GM19395 (cell line): ENCODE data around the gene TMTC4.
"Not testable (repeated sequence)": the region's sequence is repeated elsewhere in the genome, so short reads cannot be mapped to it uniquely, and the experiment has no call there.

ENCODE experiments used
- ATAC-seq: cut with Tn5 transposase; IDR thresholded peaks from one replicate; pipeline ENCODE4 v1.9.1; 2021; ENCODE audit warnings: mild to moderate bottlenecking, moderate library complexity; ENCODE audit not compliant: unreplicated experiment

TMTC4 gene, protein sequence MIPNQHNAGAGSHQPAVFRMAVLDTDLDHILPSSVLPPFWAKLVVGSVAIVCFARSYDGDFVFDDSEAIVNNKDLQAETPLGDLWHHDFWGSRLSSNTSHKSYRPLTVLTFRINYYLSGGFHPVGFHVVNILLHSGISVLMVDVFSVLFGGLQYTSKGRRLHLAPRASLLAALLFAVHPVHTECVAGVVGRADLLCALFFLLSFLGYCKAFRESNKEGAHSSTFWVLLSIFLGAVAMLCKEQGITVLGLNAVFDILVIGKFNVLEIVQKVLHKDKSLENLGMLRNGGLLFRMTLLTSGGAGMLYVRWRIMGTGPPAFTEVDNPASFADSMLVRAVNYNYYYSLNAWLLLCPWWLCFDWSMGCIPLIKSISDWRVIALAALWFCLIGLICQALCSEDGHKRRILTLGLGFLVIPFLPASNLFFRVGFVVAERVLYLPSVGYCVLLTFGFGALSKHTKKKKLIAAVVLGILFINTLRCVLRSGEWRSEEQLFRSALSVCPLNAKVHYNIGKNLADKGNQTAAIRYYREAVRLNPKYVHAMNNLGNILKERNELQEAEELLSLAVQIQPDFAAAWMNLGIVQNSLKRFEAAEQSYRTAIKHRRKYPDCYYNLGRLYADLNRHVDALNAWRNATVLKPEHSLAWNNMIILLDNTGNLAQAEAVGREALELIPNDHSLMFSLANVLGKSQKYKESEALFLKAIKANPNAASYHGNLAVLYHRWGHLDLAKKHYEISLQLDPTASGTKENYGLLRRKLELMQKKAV

DNA sequence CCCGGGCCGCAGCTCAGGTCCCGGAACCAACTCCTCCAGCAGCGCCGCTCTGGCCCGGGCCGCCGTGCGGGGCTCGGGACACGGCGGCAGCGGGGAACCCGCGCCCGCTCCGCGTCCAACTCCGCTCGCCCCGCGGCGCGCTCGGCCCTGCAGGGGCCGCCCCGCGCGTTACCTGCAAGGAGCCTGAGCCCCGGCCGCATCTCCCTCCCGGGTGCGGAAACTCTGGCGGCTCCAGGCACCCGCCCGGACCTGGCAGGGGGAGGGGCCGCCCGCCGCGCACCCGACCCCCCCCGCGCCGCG is at the start of gene TMTC4:
TMTC4 (minus strand) TSS at position 224 of the 300 bp plus-strand sequence. CDS start 4,433 bp downstream, outside the sequence.
- peak; percentile 47 for ATAC-seq

DNA sequence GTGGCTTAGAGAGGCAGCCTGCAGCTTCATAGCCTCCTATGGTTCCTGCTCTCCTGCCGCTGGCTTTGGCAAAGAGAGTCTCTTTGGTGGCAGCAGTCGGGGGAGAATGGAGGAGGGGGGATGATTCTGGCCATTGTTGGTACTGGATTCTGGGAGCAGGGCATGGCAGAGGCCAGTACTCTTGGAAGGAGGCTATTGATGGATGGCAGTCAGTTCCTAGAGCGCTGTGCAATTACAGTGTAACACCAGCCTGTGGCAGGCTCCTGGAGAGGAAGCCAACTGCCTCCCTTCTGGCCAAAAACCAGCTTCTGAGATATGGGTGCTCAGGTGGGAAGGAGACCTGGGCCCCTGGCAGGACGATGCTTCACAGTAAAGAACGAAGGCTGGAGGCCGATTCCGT is 47.9 kb upstream of the TMTC4 start:
- ATAC-seq = no peak

DNA sequence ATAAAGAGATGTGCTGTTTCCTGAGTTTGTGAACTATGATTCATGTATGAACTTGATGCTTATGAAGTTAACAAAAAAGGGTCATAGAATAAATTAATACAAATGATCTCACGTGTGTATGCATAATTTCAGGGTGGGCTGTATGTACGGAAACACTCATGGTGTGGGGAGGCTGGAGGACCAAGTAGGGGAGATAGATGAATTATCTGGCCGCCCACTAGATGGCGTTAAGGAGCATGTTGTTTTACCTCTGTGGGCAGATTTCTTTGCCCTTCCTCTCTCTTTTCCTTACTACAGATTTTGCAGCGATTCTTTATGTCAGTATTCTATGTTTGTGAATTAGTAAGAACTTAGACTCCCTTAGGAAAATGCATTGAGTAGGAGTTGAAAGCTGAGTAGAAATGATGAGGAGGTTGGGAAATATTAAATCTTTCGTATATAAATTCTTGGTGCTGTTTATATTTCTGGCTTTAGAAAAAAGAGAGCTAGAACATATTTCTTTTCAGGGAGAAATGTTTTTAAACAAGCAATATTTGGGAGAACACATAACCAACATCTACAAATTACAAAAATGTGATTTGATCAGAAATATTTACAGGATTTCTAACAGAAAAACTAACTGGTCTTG is 47.4 kb upstream of the TMTC4 start:
- ATAC-seq = peak; percentile 92

DNA sequence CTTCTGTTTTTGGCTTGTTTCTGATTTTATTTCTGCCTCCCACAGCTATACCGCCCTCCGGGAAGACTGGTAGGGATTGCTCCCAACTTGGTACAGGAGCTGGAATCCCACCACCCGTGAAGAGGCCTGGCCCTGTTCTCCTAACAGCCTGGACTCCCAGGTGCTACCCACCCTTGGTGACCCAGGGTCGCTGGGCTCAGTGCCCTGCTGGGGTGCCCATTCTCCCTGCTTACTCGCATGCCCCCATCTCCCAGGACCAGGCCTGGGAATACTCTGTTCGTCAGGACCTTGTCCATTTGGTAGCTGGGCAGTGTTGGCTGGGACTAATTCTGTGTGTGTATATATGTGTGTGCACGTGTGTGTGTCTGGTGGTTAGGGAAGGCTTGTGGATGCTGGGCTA is 41.0 kb upstream of the TMTC4 start:
- no peak for ATAC-seq

DNA sequence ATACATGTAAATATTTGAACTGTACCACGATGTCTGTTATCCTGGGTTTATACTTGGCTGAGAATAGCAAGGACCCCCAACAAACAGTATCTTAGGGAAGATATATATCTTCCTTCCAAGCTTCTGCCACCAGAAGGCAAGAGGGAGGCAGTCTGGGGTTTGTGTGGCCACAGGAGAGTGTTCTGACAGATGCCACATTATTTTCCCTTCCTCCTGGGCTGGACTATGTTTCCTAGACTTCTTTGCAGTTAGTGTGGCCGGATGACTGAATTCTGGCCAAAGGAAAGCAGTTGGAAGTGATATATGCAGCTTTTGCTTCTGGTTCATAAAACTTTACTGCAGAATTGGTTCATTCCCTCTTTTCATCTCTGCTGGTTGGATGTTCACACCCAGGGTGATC is 39.9 kb upstream of the TMTC4 start:
- ATAC-seq = no peak

DNA sequence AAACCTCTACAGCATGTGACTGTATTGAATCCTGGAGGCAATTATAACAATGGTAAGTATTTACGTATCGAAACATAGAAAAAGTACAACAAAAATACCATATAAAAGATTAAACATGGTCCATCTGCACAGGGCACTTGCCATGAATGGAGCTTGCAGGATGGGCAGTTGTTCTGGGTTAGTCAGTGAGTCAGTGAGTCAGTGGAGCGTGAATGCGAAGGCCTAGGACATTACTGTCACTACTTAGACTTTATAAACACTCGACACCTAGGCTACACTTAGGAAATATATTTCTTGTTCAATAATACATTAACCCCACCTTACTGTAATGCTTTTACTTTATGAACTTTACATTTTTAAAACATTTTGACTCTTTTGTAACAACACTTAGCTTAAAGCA is 35.6 kb upstream of the TMTC4 start:
- no peak for ATAC-seq

DNA sequence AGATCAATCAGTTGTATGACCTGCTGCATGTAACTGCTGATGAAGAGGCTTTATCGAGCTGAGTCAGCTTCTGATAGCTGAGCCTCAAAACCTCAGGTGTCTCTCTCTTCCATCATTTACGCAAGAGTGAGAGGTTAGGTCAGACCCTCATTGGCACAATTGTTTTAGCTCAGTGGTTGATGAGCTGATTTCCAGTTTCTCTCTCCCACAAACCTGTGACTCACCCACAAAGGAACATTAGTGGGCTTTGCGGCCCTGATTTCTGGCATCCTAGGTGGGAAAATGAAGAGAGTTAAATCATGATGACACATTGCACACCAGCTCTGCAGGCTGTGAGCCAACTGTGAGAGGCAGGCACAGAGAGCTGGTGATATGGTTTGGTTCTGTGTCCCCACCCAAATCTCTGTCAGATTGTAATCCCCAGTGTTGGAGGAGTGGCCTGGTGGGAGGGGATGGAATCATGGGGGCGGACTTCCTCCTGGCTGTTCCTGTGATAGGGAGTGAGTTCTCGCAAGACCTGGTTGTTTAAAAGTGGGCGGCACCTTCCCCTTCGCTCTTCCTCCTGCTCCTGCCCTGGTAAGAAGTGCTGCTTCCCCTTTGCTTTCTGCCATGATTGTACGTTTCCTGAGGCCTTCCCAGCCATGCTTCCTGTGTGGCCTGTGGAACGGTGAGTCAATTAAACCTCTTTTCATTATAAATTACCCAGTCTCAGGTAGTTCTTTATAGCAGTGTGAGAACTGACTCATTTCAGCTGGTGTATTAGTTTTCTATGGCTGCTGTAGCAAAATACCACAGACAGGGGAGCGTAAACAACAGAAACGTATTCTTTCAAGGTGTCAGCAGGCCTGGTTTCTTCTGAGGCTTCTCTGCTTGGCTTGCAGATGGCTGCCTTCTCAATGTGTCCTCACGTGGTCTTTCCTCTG is 33.5 kb upstream of the TMTC4 start:
- no peak for ATAC-seq

DNA sequence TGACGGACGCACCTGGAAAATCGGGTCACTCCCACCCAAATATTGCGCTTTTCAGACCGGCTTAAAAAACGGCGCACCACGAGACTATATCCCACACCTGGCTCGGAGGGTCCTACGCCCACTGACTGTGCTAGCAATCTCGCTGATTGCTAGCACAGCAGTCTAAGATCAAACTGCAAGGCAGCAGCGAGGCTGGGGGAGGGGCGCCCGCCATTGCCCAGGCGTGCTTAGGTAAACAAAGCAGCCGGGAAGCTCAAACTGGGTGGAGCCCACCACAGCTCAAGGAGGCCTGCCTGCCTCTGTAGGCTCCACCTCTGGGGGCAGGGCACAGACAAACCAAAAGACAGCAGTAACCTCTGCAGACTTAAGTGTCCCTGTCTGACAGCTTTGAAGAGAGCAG is 23.7 kb upstream of the TMTC4 start:
- not testable (repeated sequence) for ATAC-seq

DNA sequence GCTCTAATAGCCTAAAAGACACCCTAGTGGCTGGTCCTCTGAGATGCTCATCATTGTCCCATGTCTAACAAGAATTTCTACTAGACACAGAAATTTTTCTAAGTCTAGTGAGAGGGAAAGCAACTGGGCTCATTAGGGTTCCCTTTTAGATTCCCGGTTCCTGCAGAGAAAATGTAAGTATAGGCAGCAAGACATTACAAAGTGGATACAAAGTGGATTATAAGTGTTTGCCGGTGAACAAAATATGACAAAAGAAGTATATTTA is 20.8 kb upstream of the TMTC4 start:
- no peak for ATAC-seq

DNA sequence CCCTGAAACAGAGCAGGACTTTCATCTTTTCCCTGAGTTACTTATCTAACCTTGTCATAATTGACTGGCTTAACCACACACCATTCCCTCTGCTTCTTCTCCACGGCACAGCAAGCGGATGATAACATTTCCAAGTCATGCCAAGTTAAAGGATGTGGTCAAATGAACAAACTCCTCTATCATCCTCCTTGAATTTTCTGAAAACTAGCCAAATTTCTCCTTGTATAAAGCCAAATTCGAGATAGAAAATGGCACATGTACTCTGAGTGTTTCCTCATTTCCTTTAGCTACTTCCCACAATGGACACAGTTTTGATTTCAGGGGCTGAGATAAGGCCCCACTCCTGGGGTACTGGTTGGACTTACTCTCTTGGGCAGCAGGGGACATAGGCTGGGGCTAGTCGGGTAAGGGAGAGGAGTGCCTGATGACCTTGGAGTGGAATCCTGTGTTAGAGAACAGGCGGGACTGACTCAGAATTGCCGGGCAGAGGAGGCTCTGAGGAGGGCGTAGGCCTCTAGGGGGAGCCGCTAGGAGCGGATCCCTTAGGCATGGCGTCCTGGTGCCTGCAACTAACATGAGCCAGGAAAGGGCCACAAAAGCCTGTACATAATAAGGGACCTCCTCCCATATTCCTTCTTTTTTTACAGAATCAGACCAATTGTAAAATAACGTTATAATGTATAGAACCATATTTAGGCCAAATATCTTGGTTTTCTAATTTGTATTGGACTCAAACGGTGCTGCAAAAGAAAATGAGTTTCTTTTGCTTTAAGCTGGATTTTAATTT is 20.3 kb upstream of the TMTC4 start:
- ATAC-seq = no peak

DNA sequence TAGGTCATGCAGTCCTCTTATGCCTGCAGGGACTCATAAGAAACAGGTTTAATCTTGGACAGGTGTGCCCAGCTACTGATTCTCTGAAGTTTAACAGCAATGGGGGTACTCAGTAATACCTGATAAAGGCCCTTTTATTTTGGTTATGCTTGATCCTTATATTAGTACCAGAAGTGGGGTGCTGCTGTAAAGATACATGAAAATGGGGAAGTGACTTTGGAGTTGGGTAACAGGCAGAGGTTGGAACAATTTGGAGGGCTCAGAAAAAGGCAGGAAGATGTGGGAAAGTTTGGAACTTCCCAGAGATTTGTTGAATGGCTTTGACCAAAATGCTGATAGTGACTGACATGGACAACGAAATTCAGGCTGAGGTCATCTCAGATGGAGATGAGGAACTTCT is 14.6 kb upstream of the TMTC4 start:
- no peak for ATAC-seq

DNA sequence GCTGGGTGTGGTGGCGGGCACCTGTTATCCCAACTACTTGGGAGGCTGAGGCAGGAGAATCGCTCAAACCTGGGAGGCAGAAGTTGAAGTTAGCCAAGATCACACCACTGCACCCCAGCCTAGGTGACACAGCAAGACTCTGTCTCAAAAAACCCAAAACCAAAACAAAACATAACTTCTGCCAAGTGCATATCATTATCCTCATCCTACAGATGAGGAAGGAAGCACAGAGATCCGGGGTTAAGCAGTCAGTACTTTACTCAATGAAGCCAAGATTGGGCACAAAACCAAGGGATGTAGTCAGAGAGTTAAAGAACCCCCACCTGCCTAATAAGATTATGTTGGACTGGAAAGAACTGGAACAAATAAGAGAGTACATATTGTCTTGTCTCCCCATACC is 5.5 kb upstream of the TMTC4 start:
- no peak for ATAC-seq

DNA sequence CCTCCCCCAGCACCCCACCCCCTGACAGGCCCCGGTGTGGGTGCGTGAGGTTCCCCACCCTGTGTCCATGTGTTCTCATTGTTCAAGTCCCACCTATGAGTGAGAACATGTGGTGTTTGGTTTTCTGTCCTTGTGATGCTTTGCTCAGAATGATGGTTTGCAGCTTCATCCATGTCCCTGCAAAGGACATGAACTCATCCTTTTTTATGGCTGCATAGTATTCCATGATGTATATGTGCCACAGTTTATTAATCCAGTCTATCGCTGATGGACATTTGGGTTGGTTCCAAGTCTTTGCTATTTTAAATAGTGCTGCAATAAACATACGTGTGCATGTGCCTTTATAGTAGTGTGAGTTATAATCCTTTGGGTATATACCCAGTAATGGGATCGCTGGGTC is 2.5 kb upstream of the TMTC4 start:
- not testable (repeated sequence) for ATAC-seq

DNA sequence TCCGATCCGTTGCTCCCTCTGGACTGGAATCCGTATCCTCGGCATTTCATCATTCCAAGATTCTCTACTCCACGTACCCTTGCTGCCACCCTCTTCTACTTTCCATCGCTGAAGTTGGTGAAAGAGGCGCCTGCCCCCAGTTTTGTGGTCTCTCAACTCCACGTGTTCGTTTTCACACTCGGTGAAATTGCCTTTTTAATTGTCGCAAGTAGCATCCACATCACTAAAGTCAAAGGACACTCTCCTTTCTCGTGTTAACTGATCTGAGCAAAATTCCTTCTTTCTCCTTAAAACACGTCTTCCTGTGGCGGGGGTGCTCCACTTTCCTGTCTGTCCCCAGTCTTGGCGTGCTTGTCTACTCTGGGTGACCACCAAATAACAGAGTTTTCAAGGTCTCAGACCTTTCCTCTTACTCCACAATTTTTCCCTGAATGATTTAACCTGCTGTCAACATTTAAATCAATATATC is 1.1 kb upstream of the TMTC4 start:
- ATAC-seq = no peak

DNA sequence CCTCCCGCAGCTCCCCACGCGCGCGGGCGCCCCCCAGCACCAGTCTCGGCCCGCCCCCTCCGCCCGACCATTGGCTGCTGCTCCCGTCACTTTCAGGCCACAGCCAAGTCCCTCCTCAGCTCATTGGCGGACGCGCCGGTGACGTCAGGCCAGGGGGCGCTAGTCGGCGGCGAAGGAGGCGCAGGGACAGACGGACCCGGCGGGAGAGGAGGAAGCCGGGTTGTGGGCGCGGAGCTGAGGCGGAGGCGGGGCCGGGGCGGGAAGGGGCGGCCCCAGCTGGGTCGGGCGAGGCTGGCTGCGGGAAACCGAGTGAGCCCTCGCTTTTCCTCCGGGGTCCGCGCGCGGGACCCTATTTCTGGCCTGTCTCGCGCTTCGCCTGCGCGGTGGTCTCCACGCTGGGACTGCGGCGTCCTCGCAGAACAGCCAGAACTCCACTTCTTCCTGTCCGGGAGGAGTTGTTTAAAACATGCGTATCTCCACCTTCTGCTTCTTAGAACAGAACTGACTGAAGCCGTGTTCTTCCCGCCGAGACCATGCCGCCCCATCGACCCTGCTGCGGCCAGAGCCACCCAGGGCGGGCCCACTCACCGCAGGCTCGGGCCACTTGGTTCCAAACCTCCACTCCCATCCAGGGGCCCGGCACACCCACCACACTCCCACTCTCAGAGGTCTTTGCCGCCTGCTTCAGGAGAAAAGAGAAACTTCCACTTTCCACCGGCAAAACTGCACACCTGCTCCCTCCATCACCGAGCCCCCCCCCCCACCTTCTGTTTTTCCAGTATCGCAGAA is 471 bp upstream of the TMTC4 start:
- peak; percentile 93 for ATAC-seq

DNA sequence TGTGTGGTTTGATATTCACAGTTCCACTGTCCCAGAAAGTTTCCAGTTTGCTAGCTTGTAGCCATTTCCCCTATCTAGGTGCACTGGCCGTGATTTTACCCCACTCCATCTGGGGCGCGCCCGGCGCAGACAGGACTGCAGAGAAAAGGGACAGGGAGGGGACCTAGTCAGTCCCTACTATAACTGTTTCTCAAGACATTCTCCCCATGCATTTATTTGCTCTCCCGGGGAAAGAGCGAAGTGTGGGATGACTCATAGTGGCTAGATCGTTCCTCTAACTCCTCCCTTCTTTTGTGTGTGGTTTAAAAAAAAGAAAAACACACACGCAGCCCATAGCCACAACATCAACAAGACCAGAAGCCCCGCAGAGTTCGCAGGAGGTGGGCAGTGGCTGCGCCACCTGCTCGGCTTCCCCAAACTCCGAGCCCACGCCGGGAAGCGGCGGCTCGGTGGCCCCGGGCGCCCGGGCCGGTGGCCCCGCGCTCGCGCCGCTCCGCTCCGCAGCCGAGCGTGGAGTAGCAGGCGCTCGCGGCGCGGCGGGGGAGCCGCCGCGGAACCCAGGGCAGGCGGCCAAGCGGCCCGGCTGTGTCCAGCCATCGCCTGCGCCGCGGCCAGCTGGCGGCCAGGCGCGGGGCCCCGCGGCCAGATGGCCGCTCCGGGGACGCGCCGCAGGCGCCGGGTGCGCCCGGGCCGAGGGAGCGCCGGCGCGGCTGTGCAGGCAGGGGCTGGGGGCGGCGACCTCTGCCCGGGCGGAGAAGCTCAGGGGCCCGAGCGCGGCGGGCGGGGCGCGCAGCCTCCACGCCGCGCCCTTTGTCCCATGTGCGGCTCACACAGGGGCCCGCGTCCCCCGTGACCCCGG is 653 bp downstream of the TMTC4 start:
- peak; percentile 34 for ATAC-seq

DNA sequence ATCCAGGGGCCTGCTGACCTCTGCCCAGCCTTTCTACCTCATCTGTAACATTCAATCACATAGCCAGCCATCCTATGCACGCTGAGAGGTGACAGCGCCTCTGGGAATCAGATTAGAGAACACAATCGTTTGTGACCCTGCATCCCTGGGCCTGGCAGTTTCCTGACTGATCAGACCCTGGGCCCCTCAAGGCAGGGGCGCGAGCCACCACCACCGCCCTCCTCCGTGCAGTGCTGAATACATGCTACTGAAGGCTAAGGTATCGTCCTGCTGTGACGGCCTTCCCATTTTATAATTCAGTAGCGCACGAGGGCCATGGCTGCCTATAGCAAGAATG is 1.3 kb downstream of the TMTC4 start:
- ATAC-seq = no peak

DNA sequence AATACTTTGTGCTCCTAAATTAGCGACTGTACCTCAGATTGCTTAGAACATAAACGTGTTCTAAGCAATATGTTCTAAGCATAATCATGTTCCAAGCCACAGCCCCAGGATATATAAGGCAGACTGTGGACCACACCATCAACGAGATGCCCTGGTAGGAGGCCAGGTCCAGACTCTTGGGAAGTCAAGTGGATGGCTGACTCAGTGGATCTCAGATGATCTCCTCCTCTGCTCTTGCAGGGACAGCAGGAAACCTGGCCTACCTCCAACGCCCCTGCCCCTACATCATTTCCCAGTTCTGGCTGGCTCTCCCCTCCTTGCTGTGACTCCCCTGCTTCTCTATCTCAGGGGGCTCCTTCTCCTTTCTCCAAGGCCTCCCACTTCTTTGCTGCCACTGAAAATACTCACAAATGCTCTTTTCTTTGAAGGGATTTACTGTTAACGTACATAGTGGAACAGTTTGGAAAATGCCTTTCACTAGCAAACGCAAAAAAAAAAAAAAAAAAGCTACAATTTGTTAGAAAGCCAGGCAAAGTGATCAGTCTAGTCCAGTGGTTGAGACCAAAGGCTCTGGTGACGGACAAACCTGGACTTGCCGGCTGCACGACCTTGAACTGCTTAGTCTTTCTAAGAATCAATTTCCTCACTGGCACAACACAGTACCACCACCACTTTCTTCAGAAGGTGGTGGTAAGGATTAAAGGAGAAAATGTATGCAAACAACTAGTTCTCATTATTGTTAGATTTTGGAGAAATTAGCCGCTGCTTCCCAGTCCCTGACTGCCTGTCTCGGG is 3.0 kb downstream of the TMTC4 start:
- ATAC-seq = no peak
